ENCODE measurements around the gene CELF2.

GRCh38 chr10:10992072-10992471, 25.6 kb upstream of the CELF2 start:
- TF ChIP-seq, protein P1, sequence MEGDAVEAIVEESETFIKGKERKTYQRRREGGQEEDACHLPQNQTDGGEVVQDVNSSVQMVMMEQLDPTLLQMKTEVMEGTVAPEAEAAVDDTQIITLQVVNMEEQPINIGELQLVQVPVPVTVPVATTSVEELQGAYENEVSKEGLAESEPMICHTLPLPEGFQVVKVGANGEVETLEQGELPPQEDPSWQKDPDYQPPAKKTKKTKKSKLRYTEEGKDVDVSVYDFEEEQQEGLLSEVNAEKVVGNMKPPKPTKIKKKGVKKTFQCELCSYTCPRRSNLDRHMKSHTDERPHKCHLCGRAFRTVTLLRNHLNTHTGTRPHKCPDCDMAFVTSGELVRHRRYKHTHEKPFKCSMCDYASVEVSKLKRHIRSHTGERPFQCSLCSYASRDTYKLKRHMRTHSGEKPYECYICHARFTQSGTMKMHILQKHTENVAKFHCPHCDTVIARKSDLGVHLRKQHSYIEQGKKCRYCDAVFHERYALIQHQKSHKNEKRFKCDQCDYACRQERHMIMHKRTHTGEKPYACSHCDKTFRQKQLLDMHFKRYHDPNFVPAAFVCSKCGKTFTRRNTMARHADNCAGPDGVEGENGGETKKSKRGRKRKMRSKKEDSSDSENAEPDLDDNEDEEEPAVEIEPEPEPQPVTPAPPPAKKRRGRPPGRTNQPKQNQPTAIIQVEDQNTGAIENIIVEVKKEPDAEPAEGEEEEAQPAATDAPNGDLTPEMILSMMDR (IDR thresholded peaks at IDR 0.05): no peak
- TF ChIP-seq POLR2AphosphoS5 (IDR thresholded peaks at IDR 0.05): no peak
- no peak for TF ChIP-seq POLR2A (IDR thresholded peaks at IDR 0.05)
